GM23338 (cell line): ENCODE measurements around the gene U2AF1L4. TPM values are rescaled to one million over a fixed set of nuclear protein-coding genes. Genes with fewer than 3 reads are reported as not detected.

Experiments used
- ATAC-seq: fragments of 200-7000 bp; cut with Tn5 transposase; 3 replicates; pipeline ENCODE4 v1.9.1; 2020
- DNase-seq: peaks from one replicate; pipeline ENCODE4 v3.0.0-alpha.2; 2015; ENCODE audit warnings: low spot score
- H2AFZ ChIP-seq: fragments of 200-600 bp; sonication (generic); 2 replicates; pipeline ENCODE4 v1.8.0; 2016; ENCODE audit warnings: antibody characterized with exemption, mild to moderate bottlenecking, moderate library complexity
- H3F3A ChIP-seq: fragments of 200-600 bp; sonication (generic); replicated peaks from 2 replicates; pipeline ENCODE4 v1.8.0; 2017; ENCODE audit warnings: antibody characterized with exemption, mixed run types, low read depth
- H3K27ac ChIP-seq: fragments of 200-600 bp; sonication (generic); 2 replicates; pipeline ENCODE4 v1.6.1; 2016; ENCODE audit warnings: low read depth
- H3K27me3 ChIP-seq: fragments of 200-600 bp; sonication (generic); 2 replicates; pipeline ENCODE4 v1.8.0; 2016; ENCODE audit warnings: mild to moderate bottlenecking, mixed run types, moderate library complexity; ENCODE audit not compliant: insufficient read depth
- H3K36me3 ChIP-seq: fragments of 200-600 bp; sonication (generic); 2 replicates; pipeline ENCODE4 v1.8.0; 2016; ENCODE audit warnings: mild to moderate bottlenecking; ENCODE audit not compliant: insufficient read depth
- H3K4me1 ChIP-seq: fragments of 200-600 bp; sonication (generic); 2 replicates; pipeline ENCODE4 v1.8.0; 2016; ENCODE audit warnings: mild to moderate bottlenecking, moderate library complexity; ENCODE audit not compliant: insufficient read depth
- H3K4me2 ChIP-seq: fragments of 200-600 bp; sonication (generic); 2 replicates; pipeline ENCODE4 v1.7.1; 2017; ENCODE audit warnings: mixed run types
- H3K4me3 ChIP-seq: fragments of 200-600 bp; sonication (generic); 2 replicates; pipeline ENCODE4 v1.6.1; 2016; ENCODE audit warnings: mixed run types
- H3K79me2 ChIP-seq: fragments of 200-600 bp; sonication (generic); replicated peaks from 2 replicates; pipeline ENCODE4 v1.8.0; 2017; ENCODE audit warnings: mild to moderate bottlenecking; ENCODE audit not compliant: insufficient read depth
- H3K9me2 ChIP-seq: fragments of 200-600 bp; sonication (generic); 2 replicates; pipeline ENCODE4 v1.8.0; 2017; ENCODE audit not compliant: insufficient read depth
- H4K20me1 ChIP-seq: fragments of 200-600 bp; sonication (generic); replicated peaks from 2 replicates; pipeline ENCODE4 v1.8.0; 2017; ENCODE audit warnings: mild to moderate bottlenecking; ENCODE audit not compliant: insufficient read depth
- H3K27ac Mint-ChIP-seq: 2 replicates; pipeline ENCODE4 v1.8.0; 2020; ENCODE audit warnings: inconsistent platforms, mild to moderate bottlenecking, moderate library complexity, mixed read lengths
- H3K27me3 Mint-ChIP-seq: 3 replicates; pipeline ENCODE4 v1.8.0; 2022; ENCODE audit warnings: low read depth, mild to moderate bottlenecking, moderate library complexity, mixed read lengths, inconsistent platforms; ENCODE audit not compliant: insufficient read depth, poor library complexity
- H3K36me3 Mint-ChIP-seq: 3 replicates; pipeline ENCODE4 v1.8.0; 2021; ENCODE audit warnings: low read depth, mild to moderate bottlenecking, inconsistent platforms, moderate library complexity, mixed read lengths
- H3K4me1 Mint-ChIP-seq: 3 replicates; pipeline ENCODE4 v1.8.0; 2020; ENCODE audit warnings: mild to moderate bottlenecking, inconsistent platforms, mixed read lengths
- H3K4me3 Mint-ChIP-seq: 3 replicates; pipeline ENCODE4 v1.8.0; 2021; ENCODE audit warnings: moderate library complexity, mild to moderate bottlenecking, inconsistent platforms, mixed read lengths
- H3K9me3 Mint-ChIP-seq: 3 replicates; pipeline ENCODE4 v1.8.0; 2020; ENCODE audit warnings: moderate library complexity, mild to moderate bottlenecking, inconsistent platforms, mixed read lengths
- CTCF ChIP-seq, 2 experiments: fragments of 200-600 bp in 1 of 2; sonication (generic) in 1 of 2; conservative IDR thresholded peaks; 2 replicates each; pipeline versions ENCODE4 v1.5.1 to v1.6.1; 2016 to 2017; ENCODE audit warnings: antibody characterized with exemption in 2 of 2, low read depth in 2 of 2, mild to moderate bottlenecking in 2 of 2, moderate library complexity in 1 of 2
- ETS1 ChIP-seq: IDR thresholded peaks from 2 replicates; pipeline ENCODE4 v1.6.1; 2016; ENCODE audit warnings: antibody characterized with exemption
- JUNB ChIP-seq: IDR thresholded peaks from one replicate; pipeline ENCODE4 v1.6.1; 2016; ENCODE audit warnings: antibody characterized with exemption; ENCODE audit not compliant: unreplicated experiment
- POLR2AphosphoS5 ChIP-seq: IDR thresholded peaks from 2 replicates; pipeline ENCODE4 v1.6.1; 2016; ENCODE audit warnings: antibody characterized with exemption, low read depth
- ZNF114 ChIP-seq: fragments of 250-450 bp; sonication (Bioruptor Pico); IDR thresholded peaks from 2 replicates; pipeline ENCODE4 v1.5.0; 2020; ENCODE audit warnings: mild to moderate bottlenecking, moderate library complexity
- ZNF331 ChIP-seq: fragments of 250-450 bp; sonication (Bioruptor Pico); IDR thresholded peaks from 2 replicates; pipeline ENCODE4 v1.5.0; 2020; ENCODE audit warnings: low read depth, mild to moderate bottlenecking, moderate library complexity
- polyA plus RNA-seq: library from polyadenylated mRNA; unstranded; fragments of >200 nt; fragmentation: Nextera tagmentation; extraction: Ambion mirVana; gene quantifications from 2 replicates; pipeline ENCODE4 v1.2.1, GENCODE V29; 2016
- total RNA-seq: library from RNA; depleted of rRNA; stranded (reverse); fragments of >200 nt; shearing (Covaris generic); gene quantifications from 2 replicates; pipeline ENCODE4 v1.2.3, GENCODE V29; 2014

The U2AF1L4 gene
- total and polyA plus RNA-seq, 2 experiments from 2014 or later = 13.1 to 23.7 TPM

- TF ChIP-seq ZNF114 (CRISPR knock-in tag) (peak; percentile 87; the same call in 1 of the 2 replicates), ETS1 (peak; percentile 12; the same call in 1 of the 2 replicates), JUNB (no peak), ZNF331 (CRISPR knock-in tag) (no peak), POLR2AphosphoS5 (peak; percentile 82), CTCF (conservative IDR thresholded peaks at IDR 0.05; ENCODE audit: low read depth in 2 of 2) (no peak; a peak in 1 of 4 replicates)
Measured at GRCh38 chr19:35740423-35741202, 4.6 kb downstream of the U2AF1L4 start (continued).

- DNase-seq = no peak
- 0 out of 2 replicates have a peak, but pooled peaks have one; percentile 1 for TF ChIP-seq POLR2AphosphoS5
- 0 out of 4 replicates have a peak, but pooled peaks of 1 of the 2 experiments have one; percentile 11 for TF ChIP-seq CTCF (conservative IDR thresholded peaks at IDR 0.05; ENCODE audit: low read depth in 2 of 2)
- TF ChIP-seq JUNB = no peak
- Mint-ChIP-seq H3K27ac (no peak overlapping the region), H3K27me3 (peaks cover 5% of the 10 kb centered on the region), H3K9me3 (no peaks in the 10 kb centered on the region), H3K4me3 (peak overlapping the region; percentile 83), H3K4me1 (peaks cover 10% of the 10 kb centered on the region), H3K36me3 (peaks cover 41% of the 10 kb centered on the region)
- peak; percentile 12 for ATAC-seq
- Histone ChIP-seq H3K27me3 (no peaks in the 10 kb centered on the region), H3K27ac (peak overlapping the region; percentile 81; the same call in 1 of the 2 replicates), H2AFZ (peak overlapping the region; percentile 78; the same call in 1 of the 2 replicates), H4K20me1 (no peaks in the 10 kb centered on the region; the same call in 1 of the 2 replicates), H3K4me3 (peak overlapping the region; percentile 96), H3K79me2 (no peaks in the 10 kb centered on the region), H3K4me1 (peaks cover 4% of the 10 kb centered on the region; the same call in 1 of the 2 replicates), H3K9me2 (no peaks in the 10 kb centered on the region), H3F3A (peaks cover 10% of the 10 kb centered on the region), H3K36me3 (peaks cover 4% of the 10 kb centered on the region; the same call in 1 of the 2 replicates), H3K4me2 (peak overlapping the region; percentile 91)
Measured at GRCh38 chr19:35740108-35740422, 5.2 kb downstream of the U2AF1L4 start.
